Jurkat, Clone E6-1 (cell line): Measurements from ENCODE around the gene TRIM2.

ENCODE experiments used
- DNase-seq: peaks from one replicate; pipeline ENCODE4 v3.0.0-alpha.2; 2011; ENCODE audit warnings: low read depth, low spot score
- H3K4me3 ChIP-seq: 2 replicates; pipeline ENCODE4 v1.5.1; 2011; ENCODE audit warnings: mild to moderate bottlenecking, low read length, control low read depth, moderate library complexity

TRIM2 gene

GRCh38 chr4:153241970-153242838 lies 38.0 kb downstream of the TRIM2 start:
- no peak for DNase-seq

GRCh38 chr4:153242839-153243324 lies 38.6 kb downstream of the TRIM2 start:
- no peak for DNase-seq
- no peak overlapping the region for H3K4me3 ChIP-seq

More at GRCh38 chr4:153241970-153242838, 38.0 kb downstream of the TRIM2 start:
- no peak overlapping the region for H3K4me3 ChIP-seq

- no peak for DNase-seq
- no peak overlapping the region for H3K4me3 ChIP-seq
Observed at GRCh38 chr4:153243468-153243867, 39.2 kb downstream of the TRIM2 start.

- H3K4me3 ChIP-seq = no peak overlapping the region
- DNase-seq = no peak
Observed at GRCh38 chr4:153244969-153245368, 40.7 kb downstream of the TRIM2 start.

- no peak for DNase-seq
- no peak overlapping the region for H3K4me3 ChIP-seq
Observed at GRCh38 chr4:153245775-153246174, 41.5 kb downstream of the TRIM2 start.

- H3K4me3 ChIP-seq = no peak overlapping the region
- DNase-seq = no peak
Observed at GRCh38 chr4:153246446-153247115, 42.3 kb downstream of the TRIM2 start.

- H3K4me3 ChIP-seq = no peak overlapping the region
- no peak for DNase-seq
Observed at GRCh38 chr4:153247116-153247490, 42.9 kb downstream of the TRIM2 start.

GRCh38 chr4:153248641-153249198 lies 44.5 kb downstream of the TRIM2 start:
- no peak for DNase-seq
- H3K4me3 ChIP-seq = peak overlapping the region; percentile 65

GRCh38 chr4:153249199-153250041 lies 45.2 kb downstream of the TRIM2 start:
- DNase-seq = peak; percentile 78
- H3K4me3 ChIP-seq = peak overlapping the region; percentile 65

GRCh38 chr4:153252122-153252521 lies 47.9 kb downstream of the TRIM2 start:
- DNase-seq = no peak
- no peak overlapping the region for H3K4me3 ChIP-seq

- no peak overlapping the region for H3K4me3 ChIP-seq
- DNase-seq = no peak
Observed at GRCh38 chr4:153255233-153255632, 51.0 kb downstream of the TRIM2 start.

- H3K4me3 ChIP-seq = no peak overlapping the region
Observed at GRCh38 chr4:153257151-153257620, 52.9 kb downstream of the TRIM2 start.

GRCh38 chr4:153257991-153258390 lies 53.7 kb downstream of the TRIM2 start:
- H3K4me3 ChIP-seq = no peak overlapping the region
- no peak for DNase-seq

More at GRCh38 chr4:153257151-153257620, 52.9 kb downstream of the TRIM2 start:
- no peak for DNase-seq

GRCh38 chr4:153258750-153259149 lies 54.5 kb downstream of the TRIM2 start:
- no peak overlapping the region for H3K4me3 ChIP-seq
- DNase-seq = no peak

GRCh38 chr4:153259661-153260060 lies 55.4 kb downstream of the TRIM2 start:
- no peak for DNase-seq
- no peak overlapping the region for H3K4me3 ChIP-seq

GRCh38 chr4:153260132-153260531 lies 55.9 kb downstream of the TRIM2 start:
- no peak overlapping the region for H3K4me3 ChIP-seq
- no peak for DNase-seq

GRCh38 chr4:153260553-153261300 lies 56.5 kb downstream of the TRIM2 start:
- DNase-seq = no peak
- H3K4me3 ChIP-seq = no peak overlapping the region

GRCh38 chr4:153261461-153261860 lies 57.2 kb downstream of the TRIM2 start:
- H3K4me3 ChIP-seq = no peak overlapping the region
- no peak for DNase-seq
